SK-N-SH (cell line): Measurements from ENCODE around the gene ST6GALNAC2. TPM values are rescaled to one million over a fixed set of nuclear protein-coding genes. Genes with fewer than 3 reads are reported as not detected.

Source experiments
- CTCF ChIA-PET: fragments of 300-600, 350-600 bp; formaldehyde crosslinking; extraction: SDS; loops from one replicate; lab custom pipeline; 2021; lab: Yijun Ruan, JAX
- POLR2A ChIA-PET: fragments of 350-600 bp; sonication (Branson Sonifier 250); formaldehyde crosslinking; extraction: SDS; loops from one replicate; lab custom pipeline; 2020; ENCODE audit warnings: antibody characterized with exemption, inconsistent platforms; lab: Yijun Ruan, JAX
- DNase-seq: peaks from one replicate; pipeline ENCODE4 v3.0.0; 2012
- H2AFZ ChIP-seq: fragments of 200-600 bp; sonication (generic); 2 replicates; pipeline ENCODE4 v1.8.1; 2016; ENCODE audit warnings: antibody characterized with exemption, mild to moderate bottlenecking, low read depth
- H3F3A ChIP-seq: fragments of 200-600 bp; sonication (generic); replicated peaks from 2 replicates; pipeline ENCODE3; 2016; ENCODE audit warnings: antibody characterized with exemption, mild to moderate bottlenecking; ENCODE audit not compliant: insufficient read depth
- H3K27ac ChIP-seq, 2 experiments: fragments of 200-500 bp in 1 of 2; fragments of 200-600 bp in 1 of 2; sonication (Bioruptor generic) in 1 of 2; sonication (generic), shearing (Covaris generic) in 1 of 2; 2 replicates each; pipeline versions ENCODE4 v1.5.1 to v1.6.1; 2014 to 2016; ENCODE audit warnings: low read depth in 2 of 2, inconsistent platforms in 1 of 2, low read length in 1 of 2, mild to moderate bottlenecking in 1 of 2, mixed read lengths in 1 of 2
- H3K27me3 ChIP-seq: fragments of 200-600 bp; sonication (generic), shearing (Covaris generic); 2 replicates; pipeline ENCODE4 v1.6.1; 2016; ENCODE audit warnings: mixed run types; ENCODE audit not compliant: insufficient read depth
- H3K36me3 ChIP-seq, 2 experiments: fragments of 200-500 bp in 1 of 2; fragments of 200-600 bp in 1 of 2; sonication (Bioruptor generic) in 1 of 2; sonication (generic) in 1 of 2; replicated peaks in 1 of 2; 2 replicates each; pipeline versions ENCODE3 to v1.5.1; 2014 to 2016; ENCODE audit warnings: low read length in 1 of 2, mild to moderate bottlenecking in 1 of 2; ENCODE audit not compliant: insufficient read depth in 2 of 2, control insufficient read depth in 1 of 2
- H3K4me1 ChIP-seq, 2 experiments: fragments of 200-500 bp in 1 of 2; fragments of 200-600 bp in 1 of 2; sonication (Bioruptor generic) in 1 of 2; sonication (generic), shearing (Covaris generic) in 1 of 2; 2 replicates each; pipeline versions ENCODE4 v1.5.1 to v1.6.1; 2014 to 2016; ENCODE audit warnings: low read depth in 1 of 2, low read length in 1 of 2, mixed run types in 1 of 2; ENCODE audit not compliant: insufficient read depth in 2 of 2, control insufficient read depth in 1 of 2
- H3K4me2 ChIP-seq: fragments of 200-600 bp; sonication (generic), shearing (Covaris generic); 2 replicates; pipeline ENCODE4 v1.6.1; 2017; ENCODE audit warnings: mixed run types
- H3K4me3 ChIP-seq, 2 experiments: fragments of 200-500 bp in 1 of 2; fragments of 200-600 bp in 1 of 2; sonication (Bioruptor generic) in 1 of 2; sonication (generic), shearing (Covaris generic) in 1 of 2; 2 replicates each; pipeline versions ENCODE4 v1.5.1 to v1.8.1; 2014 to 2016; ENCODE audit warnings: low read depth in 2 of 2, inconsistent platforms in 1 of 2, low read length in 1 of 2, mild to moderate bottlenecking in 1 of 2, mixed read lengths in 1 of 2, moderate library complexity in 1 of 2
- H3K79me2 ChIP-seq: fragments of 200-600 bp; sonication (generic); 2 replicates; pipeline ENCODE4 v1.8.1; 2017; ENCODE audit warnings: mild to moderate bottlenecking; ENCODE audit not compliant: insufficient read depth
- H3K9ac ChIP-seq: fragments of 200-600 bp; sonication (generic); 2 replicates; pipeline ENCODE4 v1.6.1; 2017; ENCODE audit warnings: mixed run types
- H3K9me2 ChIP-seq: fragments of 200-600 bp; sonication (generic); 2 replicates; pipeline ENCODE4 v1.6.1; 2017; ENCODE audit warnings: mixed run types
- H3K9me3 ChIP-seq: fragments of 200-600 bp; sonication (generic); 2 replicates; pipeline ENCODE4 v1.6.1; 2017; ENCODE audit warnings: mixed run types, mild to moderate bottlenecking, moderate library complexity
- H4K20me1 ChIP-seq: fragments of 200-600 bp; sonication (generic); 2 replicates; pipeline ENCODE4 v1.6.1; 2017; ENCODE audit warnings: mild to moderate bottlenecking, mixed run types; ENCODE audit not compliant: insufficient read depth
- ELF1 ChIP-seq: IDR thresholded peaks from 2 replicates; pipeline ENCODE4 v1.4.0; 2012
- GABPA ChIP-seq: IDR thresholded peaks from 2 replicates; pipeline ENCODE4 v1.4.0; 2012; ENCODE audit warnings: low read depth, mild to moderate bottlenecking
- MAX ChIP-seq: IDR thresholded peaks from 2 replicates; pipeline ENCODE4 v1.4.0; 2012; ENCODE audit warnings: low read depth
- MXI1 ChIP-seq: IDR thresholded peaks from 2 replicates; pipeline ENCODE4 v1.6.1; 2012; ENCODE audit warnings: mild to moderate bottlenecking, low read depth, low read length, improper control_type of control experiment
- NRF1 ChIP-seq: IDR thresholded peaks from 2 replicates; pipeline ENCODE4 v1.6.1; 2012; ENCODE audit warnings: low read depth, mild to moderate bottlenecking, low read length
- POLR2AphosphoS5 ChIP-seq: IDR thresholded peaks from 2 replicates; pipeline ENCODE4 v1.6.1; 2012; ENCODE audit warnings: low read depth, low read length
- RFX5 ChIP-seq: IDR thresholded peaks from 2 replicates; pipeline ENCODE4 v1.6.1; 2012; ENCODE audit warnings: mild to moderate bottlenecking, improper control_type of control experiment, low read length
- SMC3 ChIP-seq: IDR thresholded peaks from 2 replicates; pipeline ENCODE4 v1.6.1; 2012; ENCODE audit warnings: low read depth, low read length, improper control_type of control experiment
- TCF12 ChIP-seq: IDR thresholded peaks from 2 replicates; pipeline ENCODE4 v1.4.0; 2012
- USF2 ChIP-seq: fragments of 150-350 bp; IDR thresholded peaks from 2 replicates; pipeline ENCODE4 v1.6.1; 2017; ENCODE audit warnings: antibody characterized with exemption, low read length, low read depth, borderline replicate concordance
- YY1 ChIP-seq: IDR thresholded peaks from 2 replicates; pipeline ENCODE4 v1.4.0; 2012; ENCODE audit warnings: low read depth, mild to moderate bottlenecking
- WGBS: methylation state at CpG from one replicate; pipeline ENCODE4 v1.1.6; 2017; ENCODE audit warnings: low lambda C conversion rate; 5-methylcytosine and 5-hydroxymethylcytosine counted together
- polyA plus RNA-seq, 3 experiments: library from polyadenylated mRNA; depleted of rRNA; stranded (reverse); fragments of >200 nt; gene quantifications; 2 replicates each; pipeline ENCODE4 v1.2.3, GENCODE V29; 2012
- TF ChIP-seq, protein P1 (sequence below): IDR thresholded peaks from 2 replicates; pipeline ENCODE4 v1.4.0; 2012; ENCODE audit warnings: low read depth, borderline replicate concordance
- TF ChIP-seq, protein P2 (sequence below): IDR thresholded peaks from 2 replicates; pipeline ENCODE4 v1.6.1; 2012; ENCODE audit warnings: mild to moderate bottlenecking, low read depth, low read length, moderate library complexity

ST6GALNAC2 gene
- polyA plus RNA-seq, 1 of the 3 experiments (the other 2 are of a cell fraction) = 0.94 TPM

- Histone ChIP-seq H3K27ac (no peak overlapping the region), H3K4me2 (no peak overlapping the region), H3K9me3 (no peaks in the 10 kb centered on the region), H3K9ac (no peak overlapping the region), H3K4me1 (peaks cover 7 to 10% of the 10 kb centered on the region in 2 experiments; a peak in 3 of 4 replicates), H3F3A (peaks cover 30% of the 10 kb centered on the region), H3K9me2 (no peaks in the 10 kb centered on the region), H3K4me3 (no peak overlapping the region), H3K36me3 (peaks cover 16 to 25% of the 10 kb centered on the region in 2 experiments), H3K27me3 (no peaks in the 10 kb centered on the region), H4K20me1 (peaks cover 36% of the 10 kb centered on the region), H2AFZ (no peak overlapping the region), H3K79me2 (peaks cover 9% of the 10 kb centered on the region; the same call in 1 of the 2 replicates)
- TF ChIP-seq POLR2AphosphoS5 (peak; percentile 13; the same call in 1 of the 2 replicates), NRF1 (no peak)
- peak; percentile 19 for DNase-seq
- 83% methylated on average over 3 of the region's 5 CpGs for WGBS
- ChIA-PET POLR2A (interaction anchor here (0.6 to 3.3 kb wide), 10 partner anchors 8 to 318 kb away, joined by 3 to 20 read pairs (median 3); partner anchors contain the start of gene ST6GALNAC2), CTCF (interaction anchor here (0.8 to 8.8 kb wide), 11 partner anchors 8 to 148 kb away, joined by 3 to 89 read pairs (median 3); no protein-coding TSS in a partner anchor)
Measured at GRCh38 chr17:76566988-76567431, 18.6 kb downstream of the ST6GALNAC2 start.

DNA sequence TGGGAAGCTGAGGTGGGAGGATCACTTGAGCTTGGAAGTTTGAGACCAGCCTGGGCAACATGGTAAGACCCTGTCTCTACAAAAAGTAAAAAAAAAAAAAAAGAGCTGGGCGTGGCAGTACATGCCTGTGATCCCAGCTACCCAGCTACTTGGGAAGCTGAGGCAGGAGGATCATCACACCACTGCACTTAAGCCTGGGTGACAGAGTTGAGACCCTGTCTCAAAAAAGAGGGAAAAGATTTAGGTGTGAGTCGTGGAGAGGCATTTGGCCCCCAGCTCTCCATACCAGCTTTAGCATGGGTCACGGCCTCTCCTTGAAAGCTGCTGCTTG is 19.1 kb downstream of the ST6GALNAC2 start:
- Histone ChIP-seq H3K4me1 (peaks cover 12 to 15% of the 10 kb centered on the region in 2 experiments), H3K9me2 (no peaks in the 10 kb centered on the region), H3K4me3 (no peak overlapping the region), H3K4me2 (no peak overlapping the region), H3K27me3 (no peaks in the 10 kb centered on the region), H3K9ac (no peak overlapping the region), H4K20me1 (peaks cover 41% of the 10 kb centered on the region), H3K9me3 (no peaks in the 10 kb centered on the region), H3K36me3 (peaks cover 16 to 29% of the 10 kb centered on the region in 2 experiments), H3K79me2 (peaks cover 13% of the 10 kb centered on the region; the same call in 1 of the 2 replicates), H2AFZ (no peak overlapping the region), H3F3A (peaks cover 35% of the 10 kb centered on the region), H3K27ac (no peak overlapping the region)
- DNase-seq = no peak
- no peak for TF ChIP-seq GABPA
- POLR2A ChIA-PET = interaction anchor here (0.6 to 3.3 kb wide), 8 partner anchors 8 to 115 kb away, joined by 3 to 20 read pairs (median 3); partner anchors contain the start of gene ST6GALNAC2
- WGBS = 84% methylated on average over 3 of the region's 3 CpGs
- CTCF ChIA-PET = interaction anchor here (0.9 to 8.8 kb wide), 8 partner anchors 7 to 115 kb away, joined by 3 to 89 read pairs (median 12); no protein-coding TSS in a partner anchor

- H2AFZ ChIP-seq = no peak overlapping the region
- TF ChIP-seq YY1 = no peak
- TF ChIP-seq SMC3 = no peak
- TF ChIP-seq ELF1 = no peak
- TF ChIP-seq, protein P1, sequence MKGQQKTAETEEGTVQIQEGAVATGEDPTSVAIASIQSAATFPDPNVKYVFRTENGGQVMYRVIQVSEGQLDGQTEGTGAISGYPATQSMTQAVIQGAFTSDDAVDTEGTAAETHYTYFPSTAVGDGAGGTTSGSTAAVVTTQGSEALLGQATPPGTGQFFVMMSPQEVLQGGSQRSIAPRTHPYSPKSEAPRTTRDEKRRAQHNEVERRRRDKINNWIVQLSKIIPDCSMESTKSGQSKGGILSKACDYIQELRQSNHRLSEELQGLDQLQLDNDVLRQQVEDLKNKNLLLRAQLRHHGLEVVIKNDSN = no peak
- TF ChIP-seq, protein P2, sequence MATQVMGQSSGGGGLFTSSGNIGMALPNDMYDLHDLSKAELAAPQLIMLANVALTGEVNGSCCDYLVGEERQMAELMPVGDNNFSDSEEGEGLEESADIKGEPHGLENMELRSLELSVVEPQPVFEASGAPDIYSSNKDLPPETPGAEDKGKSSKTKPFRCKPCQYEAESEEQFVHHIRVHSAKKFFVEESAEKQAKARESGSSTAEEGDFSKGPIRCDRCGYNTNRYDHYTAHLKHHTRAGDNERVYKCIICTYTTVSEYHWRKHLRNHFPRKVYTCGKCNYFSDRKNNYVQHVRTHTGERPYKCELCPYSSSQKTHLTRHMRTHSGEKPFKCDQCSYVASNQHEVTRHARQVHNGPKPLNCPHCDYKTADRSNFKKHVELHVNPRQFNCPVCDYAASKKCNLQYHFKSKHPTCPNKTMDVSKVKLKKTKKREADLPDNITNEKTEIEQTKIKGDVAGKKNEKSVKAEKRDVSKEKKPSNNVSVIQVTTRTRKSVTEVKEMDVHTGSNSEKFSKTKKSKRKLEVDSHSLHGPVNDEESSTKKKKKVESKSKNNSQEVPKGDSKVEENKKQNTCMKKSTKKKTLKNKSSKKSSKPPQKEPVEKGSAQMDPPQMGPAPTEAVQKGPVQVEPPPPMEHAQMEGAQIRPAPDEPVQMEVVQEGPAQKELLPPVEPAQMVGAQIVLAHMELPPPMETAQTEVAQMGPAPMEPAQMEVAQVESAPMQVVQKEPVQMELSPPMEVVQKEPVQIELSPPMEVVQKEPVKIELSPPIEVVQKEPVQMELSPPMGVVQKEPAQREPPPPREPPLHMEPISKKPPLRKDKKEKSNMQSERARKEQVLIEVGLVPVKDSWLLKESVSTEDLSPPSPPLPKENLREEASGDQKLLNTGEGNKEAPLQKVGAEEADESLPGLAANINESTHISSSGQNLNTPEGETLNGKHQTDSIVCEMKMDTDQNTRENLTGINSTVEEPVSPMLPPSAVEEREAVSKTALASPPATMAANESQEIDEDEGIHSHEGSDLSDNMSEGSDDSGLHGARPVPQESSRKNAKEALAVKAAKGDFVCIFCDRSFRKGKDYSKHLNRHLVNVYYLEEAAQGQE = no peak
- TF ChIP-seq RFX5 = no peak
- no peak for TF ChIP-seq MAX
- no peak for TF ChIP-seq NRF1
- no peak for TF ChIP-seq USF2
- TF ChIP-seq TCF12 = no peak
- TF ChIP-seq MXI1 = no peak
Measured at GRCh38 chr17:76565728-76566612, 19.7 kb downstream of the ST6GALNAC2 start.

More at GRCh38 chr17:76565728-76566612, 19.7 kb downstream of the ST6GALNAC2 start:
- Histone ChIP-seq H3K27ac (no peak overlapping the region), H3K79me2 (peaks cover 20% of the 10 kb centered on the region), H3K4me3 (no peak overlapping the region), H3K9ac (no peak overlapping the region), H4K20me1 (peaks cover 47% of the 10 kb centered on the region), H3F3A (peaks cover 41% of the 10 kb centered on the region), H3K4me2 (0 out of 2 replicates have a peak overlapping the region, but pooled peaks have one; percentile 16), H3K9me2 (no peaks in the 10 kb centered on the region), H3K4me1 (peaks cover 18 to 20% of the 10 kb centered on the region in 2 experiments), H3K27me3 (no peaks in the 10 kb centered on the region), H3K36me3 (peaks cover 23 to 36% of the 10 kb centered on the region in 2 experiments), H3K9me3 (no peaks in the 10 kb centered on the region)
- ChIA-PET CTCF (interaction anchor here (0.9 to 8.8 kb wide), 8 partner anchors 7 to 169 kb away, joined by 3 to 89 read pairs (median 12); no protein-coding TSS in a partner anchor), POLR2A (interaction anchor here (0.6 to 3.3 kb wide), 7 partner anchors 8 to 100 kb away, joined by 3 to 20 read pairs (median 3); partner anchors contain the start of gene ST6GALNAC2)
- no peak for DNase-seq
- 89% methylated on average over 14 of the region's 14 CpGs for WGBS
